ENCODE measurements around the gene RRP12.

The RRP12 gene

GRCh38 chr10:97335188-97335619 is 65.9 kb downstream of the RRP12 start:
- TF ChIP-seq CTCF (conservative IDR thresholded peaks at IDR 0.05; ENCODE audit: low read depth) = no peak
- H3K27ac ChIP-seq = peak overlapping the region; percentile 93
- DNase-seq (ENCODE audit: low spot score) = no peak
- ChIA-PET CTCF (no interaction called here), POLR2A (ENCODE audit: low non-redundant PET) (no interaction called here)

- POLR2A ChIA-PET (ENCODE audit: low non-redundant PET) = interaction anchor here (0.6 kb wide), 1 partner anchor 313 kb away, joined by 6 read pairs; no protein-coding TSS in a partner anchor
- TF ChIP-seq CTCF (conservative IDR thresholded peaks at IDR 0.05; ENCODE audit: low read depth) = no peak
- CTCF ChIA-PET = no interaction called here
- peak; percentile 97 for DNase-seq (ENCODE audit: low spot score)
- H3K27ac ChIP-seq = peak within 1 kb of the TSS; percentile 93
Measured at GRCh38 chr10:97334370-97335175, 66.6 kb downstream of the RRP12 start, which contains the start of gene FRAT2. Gene FRAT2, minus strand, starts transcription at chr10:97334729. Its CDS starts 157 bp downstream, at chr10:97334572.

GRCh38 chr10:97333601-97334369 is 67.4 kb downstream of the RRP12 start:
- CTCF ChIA-PET = interaction anchor here (0.7 to 2.6 kb wide), 3 partner anchors 14 to 55 kb away, joined by 3 to 9 read pairs (median 4); no protein-coding TSS in a partner anchor
- no peak for TF ChIP-seq CTCF (conservative IDR thresholded peaks at IDR 0.05; ENCODE audit: low read depth)
- peak; percentile 34 for DNase-seq (ENCODE audit: low spot score)
- H3K27ac ChIP-seq = peak overlapping the region; percentile 93
- POLR2A ChIA-PET (ENCODE audit: low non-redundant PET) = interaction anchor here (0.6 to 1.6 kb wide), 3 partner anchors 14 to 314 kb away, joined by 3 to 10 read pairs (median 6); no protein-coding TSS in a partner anchor

GRCh38 chr10:97333351-97333600 is 67.9 kb downstream of the RRP12 start:
- TF ChIP-seq CTCF (conservative IDR thresholded peaks at IDR 0.05; ENCODE audit: low read depth) = no peak
- peak overlapping the region; percentile 93 for H3K27ac ChIP-seq
- DNase-seq (ENCODE audit: low spot score) = peak; percentile 57
- POLR2A ChIA-PET (ENCODE audit: low non-redundant PET) = interaction anchor here (0.9 to 1.6 kb wide), 2 partner anchors 13 to 26 kb away, joined by 3 to 10 read pairs; no protein-coding TSS in a partner anchor
- CTCF ChIA-PET = interaction anchor here (0.7 to 2.6 kb wide), 5 partner anchors 13 to 296 kb away, joined by 3 to 9 read pairs (median 3); no protein-coding TSS in a partner anchor

- POLR2A ChIA-PET (ENCODE audit: low non-redundant PET) = interaction anchor here (0.9 to 1.6 kb wide), 2 partner anchors 13 to 26 kb away, joined by 3 to 10 read pairs; no protein-coding TSS in a partner anchor
- H3K27ac ChIP-seq = peak overlapping the region; percentile 93
- DNase-seq (ENCODE audit: low spot score) = peak; percentile 81
- CTCF ChIA-PET = interaction anchor here (0.5 to 2.6 kb wide), 12 partner anchors 13 to 897 kb away, joined by 3 to 9 read pairs (median 4); no protein-coding TSS in a partner anchor
- peak; percentile 49; the same call in 1 of the 2 replicates for TF ChIP-seq CTCF (conservative IDR thresholded peaks at IDR 0.05; ENCODE audit: low read depth)
Measured at GRCh38 chr10:97332591-97333350, 68.4 kb downstream of the RRP12 start.

Measured in RWPE1 (cell line).